Colonic mucosa (tissue), 4 donors: ENCODE measurements around the gene AOAH. TPM values are rescaled to one million over a fixed set of nuclear protein-coding genes. Genes with fewer than 3 reads are reported as not detected.

Source experiments
- DNase-seq: peaks from one replicate; pipeline ENCODE4 v3.0.0-alpha.2; 2020
- H3K27ac ChIP-seq: fragments of 200-600 bp; one replicate; pipeline ENCODE4 v1.8.0; 2021
- H3K27me3 ChIP-seq: fragments of 200-600 bp; one replicate; pipeline ENCODE4 v1.8.0; 2021
- H3K36me3 ChIP-seq: fragments of 200-600 bp; one replicate; pipeline ENCODE4 v1.8.0; 2021
- H3K4me1 ChIP-seq: fragments of 200-600 bp; one replicate; pipeline ENCODE4 v1.8.0; 2021; ENCODE audit warnings: mild to moderate bottlenecking
- H3K4me3 ChIP-seq: fragments of 200-600 bp; one replicate; pipeline ENCODE4 v1.8.0; 2021
- H3K9ac ChIP-seq, 2 donors: one replicate each; pipeline ENCODE4 v1.7.0; 2013; ENCODE audit warnings: control low read depth in 2 of 2, low read depth in 2 of 2, low read length in 2 of 2
- H3K9me3 ChIP-seq: fragments of 200-600 bp; one replicate; pipeline ENCODE4 v1.8.0; 2021
- CTCF ChIP-seq: fragments of 200-600 bp; IDR thresholded peaks from one replicate; pipeline ENCODE4 v1.8.0; 2022; ENCODE audit warnings: antibody characterized with exemption, mild to moderate bottlenecking
- intact Hi-C: fragments of 100-400 bp; cut with DNase I; formaldehyde crosslinking; loops from one replicate; pipeline ENCODE4 v1.14.1; 2022
- total RNA-seq, 2 donors: library from RNA; stranded (reverse); fragmentation: NEBNext Ultra II Directional in 1 of 2; extraction: Animal tissue kit (Norgen Biotek cat#: 25700) in 1 of 2; gene quantifications; one replicate each; pipeline ENCODE4 v1.2.1, GENCODE V29; 2021
- donor health status: healthy.
- donor health status: DM: no; HTN: no; CAD: no.
- donor health status: DM: no; HTN: no; CAD: no.

The AOAH gene
- total RNA-seq, 2 donors from 2014 or later, result 22.2 to 46.1 TPM

GRCh38 chr7:36691983-36692382 is 32.3 kb downstream of the AOAH start:
- Histone ChIP-seq H3K27ac (no peak overlapping the region), H3K36me3 (no peaks in the 10 kb centered on the region), H3K4me1 (no peaks in the 10 kb centered on the region), H3K4me3 (no peak overlapping the region), H3K9ac (no peak overlapping the region), H3K27me3 (no peaks in the 10 kb centered on the region), H3K9me3 (no peaks in the 10 kb centered on the region)
- intact Hi-C loops, result no loop called here
- no peak for TF ChIP-seq CTCF
- DNase-seq, result no peak

DNA sequence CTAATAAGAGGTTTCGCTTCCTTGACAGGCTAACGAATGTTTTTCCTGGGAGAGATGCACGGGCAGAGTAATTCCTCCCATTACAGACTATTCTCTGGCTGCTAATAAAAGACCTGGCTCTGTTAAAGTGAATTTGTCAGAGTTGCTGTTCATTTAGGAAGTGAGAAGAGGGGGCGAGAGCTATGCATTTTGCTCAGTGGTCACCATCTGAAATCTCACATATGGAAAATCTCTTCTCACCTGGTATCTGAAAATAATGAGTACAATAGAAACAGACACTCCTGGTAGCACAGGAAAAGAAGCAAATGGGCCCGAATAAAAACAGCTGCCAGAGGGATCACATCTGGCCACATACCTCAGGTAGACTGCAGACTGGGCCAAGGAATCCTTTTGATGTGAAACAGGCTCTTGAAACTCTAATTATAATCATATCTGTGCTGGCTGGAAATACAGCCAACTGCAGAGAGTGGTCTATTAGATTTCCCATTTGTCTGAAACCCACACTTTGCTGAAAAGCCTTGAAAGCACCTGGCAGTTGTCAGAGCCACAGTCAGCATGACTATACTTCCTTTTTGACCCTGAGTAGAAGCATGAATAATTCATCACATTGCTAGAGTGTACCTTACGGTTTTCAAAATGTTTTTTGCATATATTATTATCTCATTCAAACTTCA is 33.6 kb downstream of the AOAH start:
- no peak for DNase-seq
- no peak for TF ChIP-seq CTCF
- Histone ChIP-seq H3K4me1 (no peaks in the 10 kb centered on the region), H3K4me3 (no peak overlapping the region), H3K9me3 (no peaks in the 10 kb centered on the region), H3K36me3 (no peaks in the 10 kb centered on the region), H3K27ac (no peak overlapping the region), H3K27me3 (no peaks in the 10 kb centered on the region), H3K9ac (no peak overlapping the region)
- intact Hi-C loops, result no loop called here

DNA sequence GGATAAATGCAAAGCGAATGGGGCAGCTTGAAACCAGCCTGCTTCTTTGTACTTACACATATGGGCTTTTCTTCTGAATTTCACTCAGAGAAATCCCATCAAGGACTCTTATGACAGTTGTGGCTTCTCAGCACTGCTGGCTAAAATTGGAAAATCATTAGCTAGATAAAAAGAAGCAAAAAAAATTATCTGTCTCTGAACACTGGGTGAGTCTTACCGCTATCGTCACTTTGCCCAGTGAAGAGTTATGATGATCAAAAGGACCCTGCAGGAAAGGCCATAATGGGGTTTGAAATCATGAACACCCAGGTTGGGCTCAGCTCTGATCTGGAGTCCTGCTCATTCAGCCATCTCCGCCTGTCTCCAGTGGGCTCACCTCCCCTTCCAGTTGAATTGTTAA is 34.3 kb downstream of the AOAH start:
- DNase-seq, result no peak
- Histone ChIP-seq H3K27me3 (no peaks in the 10 kb centered on the region), H3K36me3 (no peaks in the 10 kb centered on the region), H3K4me1 (no peaks in the 10 kb centered on the region), H3K9me3 (no peaks in the 10 kb centered on the region), H3K27ac (no peak overlapping the region), H3K9ac (no peak overlapping the region), H3K4me3 (no peak overlapping the region)
- intact Hi-C loops, result no loop called here
- TF ChIP-seq CTCF, result no peak

- H3K9me3 ChIP-seq, result no peaks in the 10 kb centered on the region
- no peak for TF ChIP-seq CTCF
- intact Hi-C loops, result no loop called here
- no peak overlapping the region for H3K9ac ChIP-seq
- H3K4me1 ChIP-seq, result no peaks in the 10 kb centered on the region
- no peak overlapping the region for H3K27ac ChIP-seq
- no peaks in the 10 kb centered on the region for H3K36me3 ChIP-seq
- no peaks in the 10 kb centered on the region for H3K27me3 ChIP-seq
- no peak for DNase-seq
- H3K4me3 ChIP-seq, result no peak overlapping the region
Measured at GRCh38 chr7:36686499-36686898, 37.8 kb downstream of the AOAH start.

DNA sequence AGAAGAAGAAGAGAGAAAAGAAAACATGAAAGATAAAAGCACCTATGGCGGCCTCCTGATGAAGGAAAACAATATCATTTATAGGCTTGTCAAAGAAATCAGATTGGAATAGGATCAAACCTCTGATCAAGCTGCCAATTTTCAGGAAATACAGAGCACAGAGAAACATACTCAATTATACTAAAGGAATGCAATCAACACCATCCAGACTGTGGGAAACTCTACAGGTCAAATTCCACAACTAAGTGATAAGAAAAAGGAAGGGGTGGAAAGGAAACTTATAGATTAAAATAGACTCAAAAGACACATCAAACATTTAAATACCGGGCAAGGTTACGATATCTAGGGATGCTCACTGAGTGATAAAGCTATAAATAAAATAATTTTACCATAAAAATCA is 39.3 kb downstream of the AOAH start:
- Histone ChIP-seq H3K36me3 (no peaks in the 10 kb centered on the region), H3K27ac (no peak overlapping the region), H3K9me3 (no peaks in the 10 kb centered on the region), H3K4me1 (no peaks in the 10 kb centered on the region), H3K9ac (no peak overlapping the region), H3K27me3 (no peaks in the 10 kb centered on the region), H3K4me3 (no peak overlapping the region)
- no peak for DNase-seq
- intact Hi-C loops, result no loop called here
- TF ChIP-seq CTCF, result no peak
